ENCODE measurements around the gene LRRC15. TPM values are rescaled to one million over a fixed set of nuclear protein-coding genes. Genes with fewer than 3 reads are reported as not detected.

The LRRC15 gene
- total and polyA plus RNA-seq, 2 donors from 2014 or later: 0.09 to 0.63 TPM

DNA sequence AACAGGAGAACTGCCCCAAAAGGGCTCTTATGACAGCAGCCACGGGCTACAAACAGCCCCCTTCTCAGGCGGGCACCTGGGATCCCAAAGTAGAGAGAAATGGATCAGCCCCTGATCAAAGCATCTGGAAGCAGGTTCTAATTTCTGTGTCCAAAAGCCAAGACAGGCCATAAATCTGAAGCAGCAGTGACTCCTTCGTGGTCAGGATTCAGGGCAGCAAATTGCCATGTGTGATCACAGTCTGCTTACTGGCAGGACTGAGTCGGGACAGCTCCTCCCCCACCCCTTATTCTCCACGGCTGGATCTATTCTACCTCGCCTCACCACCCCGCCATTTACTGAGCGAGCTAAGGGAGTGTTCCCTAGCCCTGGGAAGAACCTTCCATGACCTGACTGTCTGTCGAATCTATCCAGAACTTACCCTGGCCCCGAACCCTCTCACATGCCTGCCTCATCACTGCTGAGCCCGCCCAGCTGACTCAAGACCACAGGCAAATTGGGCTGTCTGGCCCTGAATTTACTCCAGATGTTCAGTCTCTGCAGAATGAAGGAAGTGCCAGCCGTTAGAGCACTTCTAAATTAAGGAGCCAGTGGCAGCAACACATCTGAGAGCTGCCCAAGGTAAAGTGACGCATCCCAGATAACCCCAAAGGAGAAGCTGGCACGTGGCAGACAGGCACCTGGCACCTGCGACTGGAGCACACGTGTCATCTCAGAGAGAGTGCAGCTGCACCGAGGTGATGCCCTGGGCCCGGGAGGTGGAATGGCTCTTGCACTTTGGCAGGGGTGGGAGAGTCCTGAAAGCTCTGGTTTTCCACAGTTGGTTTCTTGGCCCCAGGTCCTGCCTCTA is 1.3 kb downstream of the LRRC15 start:
- Histone ChIP-seq H3K27me3 (ENCODE audit: control insufficient read depth, insufficient read depth, low read length) (no peaks in the 10 kb centered on the region), H3K4me1 (ENCODE audit: control insufficient read depth in 2 of 3, insufficient read depth in 2 of 3, low read depth in 1 of 3, low read length in 3 of 3) (no peaks in the 10 kb centered on the region), H3K27ac (ENCODE audit: low read depth in 2 of 2, low read length in 2 of 2) (no peak overlapping the region), H3K9me3 (ENCODE audit: control insufficient read depth in 2 of 3, insufficient read depth in 1 of 3, low read length in 3 of 3) (no peaks in the 10 kb centered on the region), H3K36me3 (ENCODE audit: control insufficient read depth in 2 of 3, insufficient read depth in 3 of 3, low read length in 3 of 3) (no peaks in the 10 kb centered on the region), H3K4me3 (ENCODE audit: low read length in 3 of 3) (no peak overlapping the region), H3K9ac (ENCODE audit: low read length in 3 of 3) (no peak overlapping the region)
- DNase-seq (peak in 2 of 5 donors; percentile 15 to 37), FAIRE-seq (no peak)
- TF ChIP-seq, protein P1, sequence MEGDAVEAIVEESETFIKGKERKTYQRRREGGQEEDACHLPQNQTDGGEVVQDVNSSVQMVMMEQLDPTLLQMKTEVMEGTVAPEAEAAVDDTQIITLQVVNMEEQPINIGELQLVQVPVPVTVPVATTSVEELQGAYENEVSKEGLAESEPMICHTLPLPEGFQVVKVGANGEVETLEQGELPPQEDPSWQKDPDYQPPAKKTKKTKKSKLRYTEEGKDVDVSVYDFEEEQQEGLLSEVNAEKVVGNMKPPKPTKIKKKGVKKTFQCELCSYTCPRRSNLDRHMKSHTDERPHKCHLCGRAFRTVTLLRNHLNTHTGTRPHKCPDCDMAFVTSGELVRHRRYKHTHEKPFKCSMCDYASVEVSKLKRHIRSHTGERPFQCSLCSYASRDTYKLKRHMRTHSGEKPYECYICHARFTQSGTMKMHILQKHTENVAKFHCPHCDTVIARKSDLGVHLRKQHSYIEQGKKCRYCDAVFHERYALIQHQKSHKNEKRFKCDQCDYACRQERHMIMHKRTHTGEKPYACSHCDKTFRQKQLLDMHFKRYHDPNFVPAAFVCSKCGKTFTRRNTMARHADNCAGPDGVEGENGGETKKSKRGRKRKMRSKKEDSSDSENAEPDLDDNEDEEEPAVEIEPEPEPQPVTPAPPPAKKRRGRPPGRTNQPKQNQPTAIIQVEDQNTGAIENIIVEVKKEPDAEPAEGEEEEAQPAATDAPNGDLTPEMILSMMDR (IDR thresholded peaks at IDR 0.05; ENCODE audit: borderline replicate concordance, extremely low read depth, insufficient read depth): no peak
- intact Hi-C loops (cut with DNase I): no loop called here

DNA sequence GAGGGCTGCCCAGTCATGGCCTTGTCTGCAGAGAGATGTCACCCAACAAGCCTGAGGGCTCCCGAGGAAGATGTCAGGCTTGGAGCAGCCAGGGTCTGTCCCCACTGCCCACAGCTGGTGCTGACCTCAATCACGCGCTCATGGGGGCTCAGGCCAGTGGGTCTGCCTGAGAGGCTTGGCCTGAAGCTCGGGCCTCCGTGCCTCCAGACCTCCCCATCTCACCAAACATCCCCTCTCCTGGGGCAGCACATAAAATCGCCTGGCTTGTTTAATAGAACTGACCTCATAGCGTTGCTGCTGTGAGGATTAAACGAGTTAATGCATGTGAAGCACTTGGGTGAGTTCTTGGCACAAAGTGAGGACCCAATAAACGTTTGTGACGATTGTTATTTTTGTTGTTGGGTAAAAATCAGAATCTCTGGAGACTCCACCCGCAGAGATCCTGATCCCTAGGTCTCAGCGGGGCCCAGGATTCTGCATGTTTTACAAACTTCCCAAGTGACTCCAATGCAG is 3.5 kb downstream of the LRRC15 start:
- intact Hi-C loops (cut with DNase I): no loop called here
- no peaks in the 10 kb centered on the region for H3K36me3 ChIP-seq (ENCODE audit: control insufficient read depth in 2 of 3, insufficient read depth in 3 of 3, low read length in 3 of 3)
- DNase-seq (no peak), FAIRE-seq (no peak)
- H3K4me3 ChIP-seq (ENCODE audit: low read length in 3 of 3): no peak overlapping the region
- H3K4me1 ChIP-seq (ENCODE audit: control insufficient read depth in 2 of 3, insufficient read depth in 2 of 3, low read depth in 1 of 3, low read length in 3 of 3): no peaks in the 10 kb centered on the region
- TF ChIP-seq, protein P1 (IDR thresholded peaks at IDR 0.05; ENCODE audit: borderline replicate concordance, extremely low read depth, insufficient read depth): no peak
- no peaks in the 10 kb centered on the region for H3K27me3 ChIP-seq (ENCODE audit: control insufficient read depth, insufficient read depth, low read length)
- H3K27ac ChIP-seq (ENCODE audit: low read depth in 2 of 2, low read length in 2 of 2): no peak overlapping the region
- no peaks in the 10 kb centered on the region for H3K9me3 ChIP-seq (ENCODE audit: control insufficient read depth in 2 of 3, insufficient read depth in 1 of 3, low read length in 3 of 3)
- no peak overlapping the region for H3K9ac ChIP-seq (ENCODE audit: low read length in 3 of 3)

DNA sequence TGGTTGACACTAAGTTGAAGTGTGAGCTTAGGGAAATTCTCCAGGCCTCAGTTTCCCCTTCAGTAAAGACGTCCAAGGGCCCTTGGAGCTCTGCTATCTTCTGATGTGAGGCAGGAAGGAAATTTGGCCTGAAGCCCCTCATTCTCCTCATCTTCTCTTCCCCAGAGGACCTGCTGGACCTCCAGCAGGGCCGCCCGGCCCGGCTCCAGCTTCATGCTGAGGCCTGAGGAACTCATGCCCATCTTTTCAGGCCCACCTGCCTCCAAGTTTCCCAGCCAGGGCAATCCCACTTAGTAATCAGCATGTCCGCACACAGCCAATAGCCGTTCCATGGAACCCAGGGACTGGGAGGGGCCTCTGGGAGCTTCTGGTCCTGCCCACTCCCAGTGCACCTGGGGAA is 4.0 kb downstream of the LRRC15 start:
- H3K4me1 ChIP-seq (ENCODE audit: control insufficient read depth in 2 of 3, insufficient read depth in 2 of 3, low read depth in 1 of 3, low read length in 3 of 3): no peaks in the 10 kb centered on the region
- no peak overlapping the region for H3K4me3 ChIP-seq (ENCODE audit: low read length in 3 of 3)
- H3K27me3 ChIP-seq (ENCODE audit: control insufficient read depth, insufficient read depth, low read length): no peaks in the 10 kb centered on the region
- H3K9ac ChIP-seq (ENCODE audit: low read length in 3 of 3): no peak overlapping the region
- no peaks in the 10 kb centered on the region for H3K9me3 ChIP-seq (ENCODE audit: control insufficient read depth in 2 of 3, insufficient read depth in 1 of 3, low read length in 3 of 3)
- no peak overlapping the region for H3K27ac ChIP-seq (ENCODE audit: low read depth in 2 of 2, low read length in 2 of 2)
- no peak for DNase-seq
- TF ChIP-seq, protein P1 (IDR thresholded peaks at IDR 0.05; ENCODE audit: borderline replicate concordance, extremely low read depth, insufficient read depth): no peak
- FAIRE-seq: no peak
- intact Hi-C loops (cut with DNase I): no loop called here
- H3K36me3 ChIP-seq (ENCODE audit: control insufficient read depth in 2 of 3, insufficient read depth in 3 of 3, low read length in 3 of 3): no peaks in the 10 kb centered on the region
